Mucosa of gallbladder (tissue), 1 donor: ENCODE measurements around the gene RAB4B. TPM values are rescaled to one million over a fixed set of nuclear protein-coding genes. Genes with fewer than 3 reads are reported as not detected.
A peak's percentile ranks its signal among the peaks of the same experiment; 100 is the strongest.
"Not testable (repeated sequence)": the region's sequence is repeated elsewhere in the genome, so short reads cannot be mapped to it uniquely, and the experiment has no call there.

Experiments
- DNase-seq: peaks from one replicate; pipeline ENCODE4 v3.0.0-alpha.2; 2020; ENCODE audit warnings: low spot score
- total RNA-seq: library from RNA; stranded (reverse); gene quantifications from one replicate; pipeline ENCODE4 v1.2.1, GENCODE V29; 2021
- donor health status: DM: no; HTN: no; CAD: no.

RAB4B gene, protein sequence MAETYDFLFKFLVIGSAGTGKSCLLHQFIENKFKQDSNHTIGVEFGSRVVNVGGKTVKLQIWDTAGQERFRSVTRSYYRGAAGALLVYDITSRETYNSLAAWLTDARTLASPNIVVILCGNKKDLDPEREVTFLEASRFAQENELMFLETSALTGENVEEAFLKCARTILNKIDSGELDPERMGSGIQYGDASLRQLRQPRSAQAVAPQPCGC
- total RNA-seq: 54.4 TPM

GRCh38 chr19:40777937-40778705 is at the start of gene RAB4B:
TSS of gene RAB4B (plus strand) at chr19:40778247. CDS start at chr19:40778376, 129 bp downstream.
- peak; percentile 100 for DNase-seq

GRCh38 chr19:40730065-40730464 is 48.0 kb upstream of the RAB4B start:
- DNase-seq: not testable (repeated sequence)

- DNase-seq: not testable (repeated sequence)
Observed at GRCh38 chr19:40732304-40732703, 45.7 kb upstream of the RAB4B start.

DNA sequence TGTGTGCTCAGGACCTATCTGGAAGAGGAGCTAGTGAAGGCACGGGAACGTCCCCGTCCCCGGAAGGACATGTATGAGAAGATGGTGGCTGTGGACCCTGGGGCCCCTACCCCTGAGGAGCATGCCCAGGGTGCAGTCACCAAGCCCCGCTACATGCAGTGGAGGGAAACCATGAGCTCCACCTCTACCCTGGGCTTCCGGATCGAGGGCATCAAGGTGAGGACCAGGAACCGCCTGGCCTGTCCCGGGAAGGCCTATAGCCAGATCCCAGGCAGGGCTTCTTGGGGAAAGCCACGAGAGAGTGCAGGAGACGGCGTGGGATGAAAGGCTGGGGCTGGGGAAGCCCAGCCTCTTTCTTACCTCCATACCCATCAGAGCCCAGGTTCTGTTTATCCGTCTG is 44.9 kb upstream of the RAB4B start:
- DNase-seq: no peak

GRCh38 chr19:40735013-40735771 is 42.9 kb upstream of the RAB4B start:
- no peak for DNase-seq

GRCh38 chr19:40736661-40737060 is 41.4 kb upstream of the RAB4B start:
- DNase-seq: no peak

- DNase-seq: no peak
Observed at GRCh38 chr19:40737102-40737644, 40.9 kb upstream of the RAB4B start.

DNA sequence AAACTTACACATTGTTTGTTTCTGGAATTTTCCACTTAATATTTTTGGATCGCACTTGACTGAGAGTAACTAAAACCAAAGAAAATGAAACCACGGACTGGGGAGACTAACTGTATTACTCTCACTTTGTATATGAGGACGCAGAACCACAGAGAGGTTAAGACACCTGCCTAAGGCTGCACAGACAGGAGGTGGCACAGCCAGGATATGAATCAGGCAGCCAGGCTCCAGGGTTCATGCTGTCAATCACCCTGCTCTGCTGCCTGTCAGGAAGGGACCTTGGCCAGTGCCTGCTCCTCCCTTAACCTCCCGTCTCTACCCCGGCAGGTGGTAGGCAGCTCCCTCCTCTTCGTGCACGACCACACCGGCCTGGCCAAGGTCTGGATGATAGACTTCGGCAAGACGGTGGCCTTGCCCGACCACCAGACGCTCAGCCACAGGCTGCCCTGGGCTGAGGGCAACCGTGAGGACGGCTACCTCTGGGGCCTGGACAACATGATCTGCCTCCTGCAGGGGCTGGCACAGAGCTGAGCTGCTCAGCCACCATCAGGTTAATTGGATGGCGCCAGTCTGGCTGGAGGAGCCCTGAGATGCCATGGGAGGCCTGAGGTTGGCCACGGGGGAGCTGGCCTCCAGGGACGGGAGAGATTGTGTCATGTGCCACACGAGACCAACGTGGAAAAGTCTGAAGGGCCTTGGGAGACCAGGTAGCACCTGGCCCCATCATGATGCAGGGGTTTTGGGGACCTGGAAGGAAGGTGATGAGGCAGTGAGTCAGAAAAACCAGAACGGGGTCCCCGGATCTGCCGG is 38.8 kb upstream of the RAB4B start:
- DNase-seq: no peak

DNA sequence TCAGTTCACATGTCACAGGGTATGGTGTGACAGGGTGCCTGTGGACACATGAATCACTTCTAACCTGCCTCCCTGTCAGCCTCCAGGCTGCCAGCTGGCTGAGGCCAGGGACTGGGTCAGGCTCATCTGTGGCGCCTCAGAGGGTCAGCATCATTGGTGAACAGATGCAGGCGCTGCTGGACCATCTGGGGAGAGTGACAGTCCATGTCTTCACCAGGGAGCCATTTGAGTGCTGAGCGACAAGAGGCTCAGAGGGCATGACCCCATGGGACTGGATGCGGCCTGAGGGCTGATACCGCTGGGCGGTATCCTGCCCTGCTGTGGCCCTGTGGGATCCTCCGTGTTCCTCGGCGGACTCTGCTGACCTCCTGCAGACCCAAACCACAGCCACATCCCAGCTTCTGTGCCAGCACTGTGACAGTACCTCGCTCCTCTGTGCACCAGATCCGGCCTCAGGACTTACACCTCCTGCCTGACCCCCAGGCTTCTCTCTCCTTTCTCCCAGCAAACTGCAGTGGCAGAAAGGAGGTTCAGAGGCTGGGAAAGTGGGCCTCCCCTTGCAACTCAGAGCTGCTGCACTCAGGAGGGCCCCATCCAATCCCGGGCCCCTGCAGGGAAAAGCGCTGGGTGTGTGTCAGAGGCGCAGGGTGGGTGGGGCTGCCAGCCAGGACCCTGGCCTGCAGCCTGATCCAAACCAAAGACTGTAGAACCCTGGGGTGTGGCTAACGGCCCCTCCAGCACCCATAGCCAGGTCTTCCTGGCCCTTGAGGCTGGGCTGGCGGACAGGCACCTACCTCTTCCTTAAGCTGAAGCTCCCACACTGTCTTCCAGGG is 38.0 kb upstream of the RAB4B start:
- DNase-seq: no peak

GRCh38 chr19:40740747-40741146 is 37.3 kb upstream of the RAB4B start:
- peak; percentile 31 for DNase-seq

GRCh38 chr19:40741527-40742390 is 36.3 kb upstream of the RAB4B start:
- DNase-seq: no peak

GRCh38 chr19:40742477-40742876 is 35.6 kb upstream of the RAB4B start:
- DNase-seq: no peak

DNA sequence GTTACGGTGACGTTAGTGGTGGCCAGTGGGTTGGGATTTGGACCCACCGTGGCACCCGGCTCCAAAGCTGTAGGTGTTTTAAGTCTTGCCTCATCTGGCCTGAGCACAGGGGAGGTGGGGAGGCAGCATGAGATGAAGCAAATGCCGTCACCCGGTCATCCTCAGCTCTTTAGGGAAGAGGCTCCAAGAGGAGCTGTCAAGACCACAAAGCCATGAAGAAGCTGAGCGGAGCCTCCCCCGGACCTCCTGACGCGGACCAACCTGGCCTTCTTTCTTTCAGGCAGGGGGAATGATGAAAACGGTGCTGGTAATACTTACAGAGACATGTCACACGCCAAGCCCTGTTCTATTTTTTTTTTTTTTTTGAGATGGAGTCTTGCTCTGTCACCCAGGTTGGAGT is 35.2 kb upstream of the RAB4B start:
- DNase-seq: no peak

DNA sequence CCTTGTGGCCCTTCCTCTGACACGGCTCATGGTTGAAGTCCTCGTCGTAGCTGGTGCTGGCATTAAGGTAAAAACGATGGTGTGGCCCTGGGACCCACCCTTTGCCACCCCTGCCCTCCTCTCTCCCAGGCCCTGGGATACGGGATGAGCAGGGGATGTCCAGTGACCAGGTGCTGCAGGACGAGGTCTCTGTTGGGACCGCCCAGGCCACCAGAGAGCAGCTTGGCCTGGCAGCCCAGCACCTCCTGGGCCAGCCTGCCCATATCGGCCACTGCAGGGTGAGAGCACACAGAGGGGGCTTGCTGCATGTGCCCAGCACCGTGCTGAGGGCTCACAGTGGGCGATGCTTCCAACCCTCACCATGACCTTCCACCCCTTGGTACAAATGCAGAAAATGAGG is 34.1 kb upstream of the RAB4B start:
- DNase-seq: no peak

- DNase-seq: no peak
Observed at GRCh38 chr19:40744554-40745401, 33.3 kb upstream of the RAB4B start.

DNA sequence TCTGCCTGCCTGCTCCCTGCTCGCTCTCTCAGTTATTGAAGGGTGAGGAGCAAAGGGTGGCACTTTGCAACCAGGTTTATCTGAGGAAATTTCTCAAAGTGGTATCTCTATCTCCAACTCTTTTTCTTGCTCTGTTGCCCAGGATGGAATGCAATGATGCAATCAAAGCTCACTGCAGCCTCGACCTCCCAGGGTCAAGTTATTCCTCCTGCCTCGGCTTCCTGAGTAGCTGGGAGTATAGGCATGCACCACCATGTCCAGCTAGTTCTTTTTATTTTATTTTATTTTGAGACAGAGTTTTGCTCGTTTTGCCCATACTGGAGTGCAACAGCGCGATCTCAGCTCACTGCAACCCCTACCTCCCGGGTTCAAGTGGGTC is 32.7 kb upstream of the RAB4B start:
- no peak for DNase-seq

DNA sequence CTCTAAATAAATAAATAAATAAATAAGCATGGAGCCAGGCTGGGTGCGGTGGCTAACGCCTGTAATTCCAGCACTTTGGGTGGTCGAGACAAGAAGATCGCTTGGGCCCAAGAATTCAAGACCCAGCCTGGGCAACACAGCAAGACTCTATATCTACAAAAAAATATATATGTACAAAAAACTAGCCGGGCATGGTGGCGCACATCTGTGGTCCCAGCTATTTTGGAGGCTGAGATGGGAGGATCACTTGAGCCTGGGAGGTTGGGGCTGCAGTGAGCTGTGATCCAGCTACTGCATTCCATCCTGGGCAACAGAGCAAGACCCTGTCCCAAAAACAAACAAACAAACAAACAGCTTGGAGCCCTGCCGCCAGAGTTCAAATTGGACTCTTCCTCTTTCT is 30.5 kb upstream of the RAB4B start:
- no peak for DNase-seq

DNA sequence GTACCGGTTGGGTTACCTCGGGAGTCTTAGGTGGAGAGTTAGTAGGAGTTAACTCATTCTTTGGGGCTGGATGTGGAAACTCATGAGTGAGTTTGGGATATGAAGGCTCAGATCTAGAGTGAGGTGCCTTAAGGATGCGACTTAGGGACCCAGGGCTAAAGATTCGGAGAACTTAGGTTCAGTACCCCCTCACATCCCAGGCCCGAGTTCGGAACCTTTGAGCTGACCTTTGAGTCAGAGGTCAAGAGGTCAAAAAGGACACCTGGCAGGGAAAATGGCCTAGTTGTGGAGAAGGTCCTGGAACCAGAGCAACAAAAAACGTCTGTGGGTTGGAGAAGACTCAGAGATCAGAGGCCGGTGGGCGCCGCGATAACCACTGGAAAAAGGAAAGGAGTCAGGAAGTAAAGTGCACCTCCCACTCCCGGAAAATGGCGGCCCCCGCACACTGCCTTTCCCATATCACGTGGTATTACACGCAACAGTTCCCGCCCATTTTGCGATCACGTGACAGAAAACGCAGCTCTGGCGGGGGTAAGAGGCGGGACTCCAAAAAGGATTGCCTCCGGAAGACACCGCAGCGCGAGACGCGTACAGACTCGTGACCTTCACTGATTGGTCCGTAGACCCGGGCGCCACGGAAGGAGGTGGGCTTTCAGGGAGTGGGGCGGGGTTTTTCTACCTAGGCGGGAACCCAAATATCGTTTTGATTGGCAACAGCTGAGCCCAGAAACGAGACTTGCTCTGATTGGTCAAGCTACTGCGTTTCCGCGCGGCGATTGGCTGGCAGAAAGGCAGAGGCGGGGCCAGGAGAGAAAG is 27.8 kb upstream of the RAB4B start, which contains the start of gene ACTMAP:
ACTMAP (minus strand) TSS at position 420 of the 816 bp plus-strand sequence. CDS start 674 bp downstream, outside the sequence.
- peak; percentile 100 for DNase-seq
